ENCODE data around the gene SPAG9.

SPAG9 gene

DNA sequence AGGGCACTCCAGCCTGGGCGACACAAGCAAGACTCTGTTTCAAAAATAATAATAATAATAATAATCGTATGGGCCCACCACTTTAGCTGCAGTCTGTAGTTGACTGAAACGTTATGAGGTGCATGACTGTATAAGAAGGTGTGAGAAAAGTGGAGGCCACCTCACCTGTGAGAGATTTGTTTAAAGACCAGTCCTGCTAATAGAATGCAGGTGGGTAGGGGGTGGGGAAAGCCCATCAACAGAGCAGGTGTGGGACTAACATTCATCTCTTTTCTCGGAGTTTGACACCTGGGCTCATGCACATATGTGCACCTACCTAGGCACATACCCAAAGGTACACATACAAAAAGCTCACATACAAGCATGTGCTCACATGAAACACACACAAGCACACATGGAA, 186.5 kb downstream of the SPAG9 start:
- DNase-seq, result no peak

DNA sequence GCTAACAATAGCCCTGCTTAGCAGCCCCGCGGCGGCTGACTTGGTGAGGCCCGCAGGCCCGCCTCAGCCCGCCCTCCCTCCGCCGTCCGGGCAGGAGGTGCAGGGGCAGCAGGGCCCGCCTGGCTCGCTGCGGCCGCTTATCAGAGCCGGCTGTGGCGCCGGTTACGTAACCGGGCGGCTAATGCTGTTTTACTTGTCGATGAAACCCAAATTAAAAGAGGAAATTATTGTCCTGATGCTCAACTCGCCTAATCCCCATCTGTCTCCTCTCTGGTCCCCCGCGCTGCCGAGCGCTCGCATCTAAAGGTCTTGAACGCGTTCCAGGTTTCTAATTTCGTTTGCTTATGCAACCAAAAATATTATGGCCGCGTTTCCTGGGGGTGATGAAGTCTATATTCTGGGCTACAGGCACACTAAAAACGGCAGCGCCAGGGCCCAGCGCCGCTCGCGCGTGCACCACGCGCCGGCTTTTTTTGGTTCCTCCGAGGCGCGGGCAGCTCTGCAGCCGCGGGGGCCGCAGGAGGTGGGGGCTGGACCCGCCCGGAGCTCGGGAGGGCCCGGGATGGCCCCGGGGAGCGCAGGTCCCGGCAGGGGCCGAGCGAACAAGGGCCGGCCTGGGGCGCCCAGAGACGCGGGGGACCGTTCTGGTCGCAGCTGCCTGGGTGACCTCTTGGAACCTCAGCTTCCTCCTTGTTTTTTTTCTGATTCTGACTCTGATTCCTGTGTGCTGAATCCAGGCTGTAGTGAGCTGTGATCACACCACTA, 189.3 kb downstream of the SPAG9 start:
- peak; percentile 54 to 56 for DNase-seq

- DNase-seq, result no peak
Measured at GRCh38 chr17:50928646-50929045, 192.0 kb downstream of the SPAG9 start.

DNA sequence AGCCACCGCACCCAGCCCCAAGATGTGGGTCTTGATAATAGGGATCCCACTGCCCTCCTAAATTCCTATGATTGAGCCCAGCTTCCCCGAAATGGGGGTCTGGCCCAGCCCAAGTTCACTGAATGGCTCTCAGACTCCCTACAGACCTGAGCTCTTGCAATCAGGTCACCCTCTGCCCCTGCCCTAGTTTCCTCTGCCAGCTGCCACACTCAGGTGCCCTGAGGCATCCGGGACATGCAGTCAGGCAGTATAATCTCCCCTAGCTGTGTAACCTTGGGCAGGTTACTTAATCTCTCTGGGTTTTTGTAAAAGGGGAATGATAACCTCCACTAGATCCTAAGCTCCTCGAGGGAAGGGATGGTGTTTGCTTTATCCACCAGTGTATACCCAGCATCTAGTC, 193.4 kb downstream of the SPAG9 start:
- no peak for DNase-seq

GRCh38 chr17:50926523-50926922, 194.1 kb downstream of the SPAG9 start:
- DNase-seq, result no peak

- no peak for DNase-seq
Measured at GRCh38 chr17:50925296-50925891, 195.3 kb downstream of the SPAG9 start.

- no peak for DNase-seq
Measured at GRCh38 chr17:50924800-50925199, 195.9 kb downstream of the SPAG9 start.

- no peak for DNase-seq
Measured at GRCh38 chr17:50924300-50924699, 196.4 kb downstream of the SPAG9 start.

- no peak for DNase-seq
Measured at GRCh38 chr17:50923611-50924010, 197.1 kb downstream of the SPAG9 start.

GRCh38 chr17:50922721-50923405, 197.8 kb downstream of the SPAG9 start:
- no peak for DNase-seq

DNA sequence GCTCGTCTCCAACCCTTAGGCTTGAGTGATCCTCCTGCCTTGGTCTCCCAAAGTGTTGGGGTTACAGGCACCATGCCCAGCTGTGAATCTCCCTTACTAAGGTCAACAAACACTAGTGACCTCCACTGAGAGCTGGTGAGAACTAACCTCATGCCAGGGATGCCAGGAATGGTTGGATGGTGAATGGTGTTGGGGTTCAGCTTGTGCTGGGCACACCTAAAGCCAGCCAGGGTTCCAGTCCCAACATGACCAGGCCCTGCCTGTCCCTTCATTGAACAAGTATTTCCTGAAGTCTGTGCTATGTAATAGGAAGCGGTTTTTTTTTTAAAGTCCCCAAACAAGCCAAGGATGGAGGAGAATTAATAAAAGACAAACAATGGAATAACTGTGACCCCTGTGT, 198.6 kb downstream of the SPAG9 start:
- DNase-seq, result no peak

GRCh38 chr17:50920891-50921586, 199.6 kb downstream of the SPAG9 start:
- no peak for DNase-seq

- DNase-seq, result no peak
Measured at GRCh38 chr17:50920041-50920410, 200.6 kb downstream of the SPAG9 start.

GRCh38 chr17:50919321-50920040, 201.2 kb downstream of the SPAG9 start:
- DNase-seq, result peak; percentile 93 to 95

DNA sequence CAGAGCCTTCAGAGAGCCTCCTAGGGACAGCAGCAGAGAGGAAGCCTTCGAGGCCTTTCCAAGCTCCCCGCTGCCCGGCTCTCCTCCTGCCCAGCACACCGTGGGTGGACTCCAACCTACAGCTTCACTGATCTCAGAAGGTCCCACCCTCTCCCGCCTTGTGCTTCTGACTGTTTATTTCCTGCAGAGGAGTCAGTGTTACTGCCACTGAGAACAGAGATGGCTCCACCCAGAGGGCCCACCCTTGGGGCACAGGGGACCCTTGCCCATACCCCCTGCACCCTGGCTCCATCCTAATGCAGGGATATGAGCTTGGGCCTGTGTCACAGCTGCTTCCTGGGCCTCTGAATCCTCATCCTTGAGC, 201.8 kb downstream of the SPAG9 start:
- peak; percentile 44 to 50 for DNase-seq

- peak in 1 of 2 donors; percentile 57 for DNase-seq
Measured at GRCh38 chr17:50918071-50918932, 202.4 kb downstream of the SPAG9 start.

GRCh38 chr17:50917418-50917743, 203.3 kb downstream of the SPAG9 start:
- DNase-seq, result no peak

DNA sequence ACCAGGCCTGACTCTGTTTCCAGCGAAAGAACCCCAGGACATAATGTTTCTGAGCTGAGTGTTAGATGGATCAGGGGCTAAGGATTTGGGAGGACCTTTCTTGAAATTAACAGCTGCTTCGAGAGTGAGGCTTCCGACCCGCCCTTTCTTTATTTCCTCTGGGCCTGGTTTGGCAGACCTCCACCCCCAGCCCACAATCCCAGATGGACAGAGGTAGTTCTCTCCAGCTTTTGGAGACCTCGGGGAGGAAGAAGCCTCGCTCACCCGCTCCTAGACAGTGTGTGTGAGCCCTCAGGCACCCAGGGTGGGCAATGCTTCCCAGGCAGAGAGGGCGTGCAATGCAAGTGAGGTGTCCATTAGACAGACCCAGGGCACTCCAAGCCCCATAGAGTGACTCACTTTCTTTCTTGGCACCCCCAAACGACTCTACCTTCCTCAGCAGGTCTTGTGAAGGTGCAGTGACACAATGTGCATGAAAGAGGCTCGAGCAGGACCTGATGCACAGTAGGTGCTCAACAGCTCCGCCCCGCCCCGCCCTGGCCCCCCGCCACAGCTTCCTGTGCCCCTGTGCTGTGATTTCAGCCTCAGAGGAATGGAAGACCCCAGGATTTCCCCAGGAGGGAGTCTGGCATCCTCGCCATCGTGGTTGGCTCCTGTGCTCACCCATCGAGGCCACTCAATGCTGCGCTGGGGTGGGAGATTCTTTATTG, 203.8 kb downstream of the SPAG9 start:
- DNase-seq, result no peak

GRCh38 chr17:50916026-50916707, 204.5 kb downstream of the SPAG9 start:
- DNase-seq, result no peak

GRCh38 chr17:50914505-50915063, 206.1 kb downstream of the SPAG9 start:
- DNase-seq, result no peak
